Mucosa of gallbladder (tissue), 1 donor: ENCODE results near the gene PLK1. TPM values are rescaled to one million over a fixed set of nuclear protein-coding genes. Genes with fewer than 3 reads are reported as not detected.

Experiments used
- DNase-seq: peaks from one replicate; pipeline ENCODE4 v3.0.0-alpha.2; 2020; ENCODE audit warnings: low spot score
- total RNA-seq: library from RNA; stranded (reverse); gene quantifications from one replicate; pipeline ENCODE4 v1.2.1, GENCODE V29; 2021
- donor health status: DM: no; HTN: no; CAD: no.

The PLK1 gene
- total RNA-seq, 1 donor from 2014 or later = 4.2 TPM

DNA sequence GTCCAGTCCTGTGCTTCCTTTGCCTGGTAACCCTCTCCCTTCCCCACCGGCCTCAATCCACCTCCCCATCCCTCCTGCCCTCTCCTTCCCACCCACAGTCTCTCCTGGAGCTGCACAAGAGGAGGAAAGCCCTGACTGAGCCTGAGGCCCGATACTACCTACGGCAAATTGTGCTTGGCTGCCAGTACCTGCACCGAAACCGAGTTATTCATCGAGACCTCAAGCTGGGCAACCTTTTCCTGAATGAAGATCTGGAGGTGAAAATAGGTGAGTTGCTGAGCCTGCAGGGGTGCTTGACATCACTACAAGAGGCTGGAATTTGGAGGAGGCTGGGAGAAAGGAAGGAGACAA, 1.3 kb downstream of the PLK1 start:
- no peak for DNase-seq

DNA sequence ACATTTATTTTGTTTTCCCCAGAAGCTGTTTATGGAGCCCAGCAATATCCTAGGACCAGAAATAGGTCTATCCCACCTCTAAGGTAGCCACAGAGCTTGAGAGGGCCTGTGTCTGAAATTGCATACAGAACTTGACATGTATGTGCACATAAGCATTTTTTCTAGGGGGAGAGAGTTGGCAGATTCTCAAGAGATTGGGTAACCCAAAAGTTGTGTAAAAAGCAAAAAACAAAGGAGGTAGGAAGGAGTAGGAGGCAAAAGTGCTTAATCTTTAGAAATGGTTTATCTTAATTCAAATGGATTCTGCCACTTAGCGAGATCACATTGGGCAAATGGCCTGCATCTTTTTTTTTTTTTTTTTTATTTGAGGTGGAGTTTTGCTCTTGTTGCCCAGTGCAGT, 3.5 kb downstream of the PLK1 start:
- DNase-seq = no peak

- DNase-seq = no peak
Observed at GRCh38 chr16:23683487-23683886, 4.8 kb downstream of the PLK1 start.

- no peak for DNase-seq
Observed at GRCh38 chr16:23687034-23687808, 8.5 kb downstream of the PLK1 start.

DNA sequence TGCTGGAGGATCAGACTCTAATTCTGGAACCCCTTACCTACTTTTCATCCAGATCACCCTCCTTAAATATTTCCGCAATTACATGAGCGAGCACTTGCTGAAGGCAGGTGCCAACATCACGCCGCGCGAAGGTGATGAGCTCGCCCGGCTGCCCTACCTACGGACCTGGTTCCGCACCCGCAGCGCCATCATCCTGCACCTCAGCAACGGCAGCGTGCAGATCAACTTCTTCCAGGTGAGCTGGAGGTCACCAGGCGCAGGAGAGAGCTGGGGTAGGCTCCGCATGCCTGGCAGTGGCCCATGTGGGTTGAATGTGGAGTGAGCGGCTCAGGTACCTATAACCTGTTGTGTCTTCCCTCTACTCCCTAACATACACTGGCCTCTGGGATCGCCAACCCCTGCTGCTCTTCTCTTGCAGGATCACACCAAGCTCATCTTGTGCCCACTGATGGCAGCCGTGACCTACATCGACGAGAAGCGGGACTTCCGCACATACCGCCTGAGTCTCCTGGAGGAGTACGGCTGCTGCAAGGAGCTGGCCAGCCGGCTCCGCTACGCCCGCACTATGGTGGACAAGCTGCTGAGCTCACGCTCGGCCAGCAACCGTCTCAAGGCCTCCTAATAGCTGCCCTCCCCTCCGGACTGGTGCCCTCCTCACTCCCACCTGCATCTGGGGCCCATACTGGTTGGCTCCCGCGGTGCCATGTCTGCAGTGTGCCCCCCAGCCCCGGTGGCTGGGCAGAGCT, 10.9 kb downstream of the PLK1 start:
- DNase-seq = no peak

DNA sequence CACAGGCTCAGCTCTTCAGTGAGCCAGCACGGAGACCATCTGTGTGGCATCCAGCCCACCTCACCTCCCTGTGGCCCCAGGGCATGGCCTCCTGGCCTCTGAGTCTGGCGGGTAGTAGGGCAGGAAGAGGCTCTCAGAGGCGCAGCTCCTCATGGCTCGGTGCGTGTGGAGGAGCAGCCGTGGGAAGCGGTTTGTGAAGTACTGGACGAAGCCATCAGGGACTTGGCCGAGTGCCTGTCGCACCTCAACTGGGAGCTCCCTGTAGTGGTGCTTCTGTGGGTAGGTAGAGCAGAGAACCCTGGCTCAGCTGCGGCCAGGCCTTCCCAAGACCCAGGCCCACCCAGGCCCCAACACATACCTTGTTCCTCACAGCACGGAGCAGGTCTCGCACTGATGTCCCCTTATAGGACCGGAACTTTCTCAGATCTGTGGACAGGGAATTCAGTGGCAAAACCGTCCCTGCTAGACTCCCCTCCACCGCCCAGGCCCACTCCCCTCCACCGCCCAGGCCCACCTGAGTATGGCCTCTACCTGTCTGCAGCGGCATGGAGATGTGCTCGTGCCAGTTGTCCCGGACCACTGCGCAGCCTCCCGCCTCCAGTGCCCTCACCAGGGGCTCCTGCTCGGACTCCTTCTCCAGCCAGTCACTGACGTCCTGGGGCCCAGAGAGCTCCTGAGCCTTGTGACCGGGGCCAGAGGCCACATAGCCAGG, 12.2 kb downstream of the PLK1 start:
- no peak for DNase-seq

DNA sequence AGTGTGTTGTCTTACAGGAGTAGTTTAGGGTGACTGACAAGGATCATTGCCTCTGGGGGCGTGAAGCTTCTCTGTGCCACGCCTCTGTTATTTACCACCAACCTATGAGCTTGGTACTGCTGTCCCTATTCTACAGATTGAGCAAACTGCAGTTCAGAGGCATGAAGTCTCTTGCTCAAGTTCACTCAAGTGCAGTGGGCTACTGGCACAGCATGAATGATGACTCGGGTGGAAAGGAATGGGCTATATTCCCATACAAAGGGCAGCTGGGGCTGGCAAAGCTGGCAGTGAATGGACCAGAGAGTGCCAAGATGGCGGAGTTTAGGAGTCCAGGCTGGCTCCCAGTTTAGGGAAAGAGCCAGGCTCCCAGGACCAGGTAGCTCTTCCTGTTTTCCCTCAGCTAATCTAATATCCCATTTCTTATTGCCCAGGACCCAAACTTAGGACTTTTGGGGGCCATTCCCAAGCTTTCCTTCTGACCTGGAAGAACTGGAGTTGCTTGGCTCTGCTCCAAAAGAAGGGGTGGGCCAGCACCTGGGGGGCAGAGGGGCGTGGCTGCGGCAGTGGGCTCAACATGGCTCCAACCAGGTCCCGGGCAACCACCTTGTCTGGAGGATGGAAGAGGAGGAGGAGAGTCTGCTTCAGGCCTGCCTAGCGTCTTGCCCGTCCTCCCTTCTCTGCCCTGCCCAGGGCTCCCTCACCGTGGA, 12.9 kb downstream of the PLK1 start:
- DNase-seq = no peak

- DNase-seq = no peak
Observed at GRCh38 chr16:23692190-23692837, 13.6 kb downstream of the PLK1 start.

- DNase-seq = no peak
Observed at GRCh38 chr16:23694265-23694643, 15.6 kb downstream of the PLK1 start.

DNA sequence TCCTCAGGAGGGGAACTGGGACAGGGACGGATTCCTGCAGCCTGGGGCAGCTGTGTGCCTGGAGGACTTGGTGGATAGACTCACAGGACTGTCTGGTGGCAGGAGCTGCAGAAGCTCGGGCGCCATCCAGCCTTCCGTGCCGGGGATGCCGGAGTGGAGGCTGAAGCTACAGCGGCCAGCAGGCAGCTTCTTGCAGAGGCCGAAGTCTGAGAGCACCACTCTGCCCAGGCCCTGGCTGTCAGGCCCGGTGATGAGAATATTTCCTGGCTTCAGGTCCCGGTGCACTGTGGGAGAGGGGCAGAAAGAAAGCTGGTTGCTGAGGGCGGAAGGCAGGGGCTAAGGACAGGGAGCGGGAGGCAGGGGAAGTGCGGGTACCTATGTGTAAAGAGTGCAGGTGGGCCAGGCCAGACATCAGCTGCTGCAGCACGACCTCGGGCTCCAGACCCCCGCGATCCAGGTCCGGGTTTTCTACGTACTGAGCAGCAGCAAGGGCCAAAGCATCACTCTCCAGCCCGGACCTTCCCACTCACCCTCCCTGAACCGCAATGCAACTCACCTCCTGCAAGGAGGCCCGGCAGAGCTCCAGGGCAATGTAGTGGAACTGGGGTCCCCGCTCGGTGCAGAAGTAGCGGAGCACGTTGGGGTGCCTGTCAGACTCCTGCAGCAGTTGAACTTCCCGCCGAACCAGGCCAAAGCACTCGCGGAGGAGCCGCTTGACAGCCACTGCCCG, 16.1 kb downstream of the PLK1 start:
- DNase-seq = no peak

GRCh38 chr16:23695756-23696155, 17.1 kb downstream of the PLK1 start:
- no peak for DNase-seq

GRCh38 chr16:23699100-23699499, 20.4 kb downstream of the PLK1 start:
- DNase-seq = peak; percentile 87

DNA sequence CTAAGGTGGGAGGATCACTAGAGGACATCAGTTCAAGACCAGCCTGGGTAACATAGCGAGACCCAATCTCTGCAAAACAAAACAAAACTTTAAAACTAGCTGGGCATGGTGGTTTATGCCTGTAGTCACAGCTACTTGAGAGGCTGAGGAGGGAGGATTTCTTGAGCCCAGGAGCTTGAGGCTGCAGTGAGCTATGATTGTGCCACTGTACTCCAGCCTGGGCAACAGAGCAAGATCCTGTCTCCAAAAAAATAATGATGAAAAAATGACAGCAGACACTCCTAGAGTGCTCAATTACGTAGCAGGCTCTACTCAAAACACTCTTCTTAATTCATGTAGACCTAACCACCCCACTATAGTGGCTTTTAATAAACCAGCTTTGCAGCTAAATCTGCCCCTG, 21.4 kb downstream of the PLK1 start:
- DNase-seq = no peak

DNA sequence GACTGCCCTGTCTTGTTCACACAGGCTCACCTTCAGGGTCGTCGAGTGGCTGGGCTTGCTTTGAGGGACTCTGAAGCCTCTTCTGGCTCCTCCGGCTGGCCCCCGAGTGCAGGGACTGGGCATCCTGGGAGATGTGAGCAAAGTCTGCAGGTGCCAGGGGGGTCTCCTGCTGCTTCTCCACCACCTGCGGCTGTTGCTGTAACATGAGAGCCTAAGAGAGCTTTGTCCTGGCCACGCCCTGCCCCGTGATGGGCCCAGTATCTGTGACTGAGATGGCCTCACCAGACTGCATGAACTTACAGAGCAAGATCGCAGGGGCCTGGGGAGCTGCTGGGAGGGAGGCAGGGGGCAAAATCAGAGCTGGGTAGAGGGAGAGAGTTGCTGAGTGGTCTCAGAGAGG, 21.8 kb downstream of the PLK1 start:
- peak; percentile 31 for DNase-seq

- DNase-seq = no peak
Observed at GRCh38 chr16:23701045-23701444, 22.4 kb downstream of the PLK1 start.

DNA sequence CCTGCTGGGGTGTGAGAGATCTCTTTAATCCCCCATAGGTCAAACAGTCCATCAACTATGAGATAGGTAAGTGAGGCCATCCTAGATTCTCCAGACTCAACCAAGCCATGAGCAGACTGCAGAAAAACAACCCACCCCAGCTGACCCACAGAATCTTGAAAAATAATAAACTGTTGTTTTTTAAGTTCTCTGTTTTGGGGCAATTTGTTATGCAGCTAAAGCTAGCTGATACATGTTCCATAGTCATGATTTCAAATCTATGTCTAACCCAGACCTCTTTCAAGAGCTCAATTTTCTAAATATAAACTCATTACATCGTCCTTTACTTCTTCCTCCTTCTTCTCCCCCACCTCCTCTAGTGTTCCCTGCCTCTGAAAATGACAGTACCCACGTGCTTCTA, 24.3 kb downstream of the PLK1 start:
- DNase-seq = no peak

DNA sequence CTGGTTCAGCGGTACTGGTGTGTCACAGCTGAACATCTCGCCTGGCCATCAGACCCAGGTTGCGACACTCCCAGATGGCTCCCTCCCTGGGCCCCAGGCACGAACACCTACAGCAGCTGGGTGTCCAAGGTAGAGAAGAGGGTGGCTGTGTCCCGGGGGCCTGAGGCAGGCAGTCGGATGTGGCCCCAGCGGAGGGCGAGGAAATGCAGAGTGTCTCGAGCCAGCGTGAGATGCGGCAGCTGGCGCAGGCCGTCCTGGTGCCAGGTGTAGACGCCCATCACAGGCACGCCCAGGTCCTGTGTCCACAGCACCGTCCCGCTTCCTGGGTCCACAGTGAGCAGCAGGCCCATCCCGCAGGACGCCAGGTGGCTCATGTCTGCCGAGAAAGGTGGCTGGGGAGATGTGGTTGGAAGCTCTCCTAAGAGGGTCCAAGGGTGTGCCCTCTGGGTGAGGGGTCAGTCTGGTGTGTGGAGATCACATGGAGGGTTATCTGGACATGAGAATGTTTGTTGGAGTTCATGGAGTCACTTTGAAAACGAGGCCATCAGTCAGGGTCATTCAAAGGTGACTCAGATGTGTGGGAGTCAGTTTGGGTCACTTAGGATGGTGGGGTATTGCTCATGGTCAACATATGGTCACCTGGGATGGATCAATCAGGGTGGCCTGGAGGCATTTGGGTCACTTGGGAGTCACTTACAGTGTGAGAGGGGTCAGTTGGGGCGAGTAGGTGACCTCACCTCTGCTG, 26.3 kb downstream of the PLK1 start:
- DNase-seq = no peak

DNA sequence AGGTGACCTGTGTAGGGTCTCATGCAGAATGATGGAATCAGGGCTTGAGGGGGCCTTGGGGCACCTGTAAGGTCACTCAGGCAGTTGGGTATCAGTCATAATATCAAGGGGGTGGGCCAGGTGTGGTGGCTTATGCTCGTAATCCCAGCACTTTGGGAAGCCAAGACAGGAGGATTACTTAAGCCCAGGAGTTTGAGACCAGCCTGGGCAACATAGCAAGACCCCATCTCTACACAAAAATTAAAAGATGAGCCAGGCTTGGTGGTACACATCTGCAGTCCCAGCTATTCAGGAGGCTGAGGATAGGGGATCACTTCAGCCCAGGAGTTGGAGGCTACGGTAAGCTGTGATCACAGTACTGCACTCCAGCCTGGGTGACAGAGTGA, 26.8 kb downstream of the PLK1 start:
- no peak for DNase-seq

DNA sequence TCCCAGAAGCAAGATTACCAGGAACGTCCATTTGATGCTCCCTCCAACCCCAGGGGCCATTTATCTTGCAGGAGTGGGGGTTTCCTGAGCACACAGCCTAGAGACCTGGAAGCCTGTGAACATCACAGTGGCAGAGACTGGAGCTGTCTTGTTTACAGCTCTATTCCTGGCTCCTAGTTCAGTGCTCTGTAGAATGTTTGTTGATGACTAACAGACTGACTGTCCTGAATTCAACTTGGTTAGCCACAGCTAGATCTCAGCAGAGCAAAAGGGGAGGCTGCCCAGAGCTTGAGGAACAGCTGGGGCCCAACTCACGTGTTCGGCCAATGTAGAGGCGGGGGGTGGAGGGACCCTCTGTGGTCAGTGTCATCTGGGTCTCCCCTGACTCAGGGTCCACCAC, 27.8 kb downstream of the PLK1 start:
- no peak for DNase-seq

- DNase-seq = no peak
Observed at GRCh38 chr16:23709536-23709935, 30.8 kb downstream of the PLK1 start.
